H1 (cell line): ENCODE measurements around the gene SLC4A1. TPM values are rescaled to one million over a fixed set of nuclear protein-coding genes. Genes with fewer than 3 reads are reported as not detected.

Experiments used
- CTCF ChIA-PET: fragments of 300-600 bp; sonication (Branson Sonifier 250); formaldehyde crosslinking; loops from one replicate; lab custom pipeline; 2021; ENCODE audit not compliant: partially characterized antibody; lab: Charles Lee
- POLR2A ChIA-PET: fragments of 300-600 bp; sonication (Branson Sonifier 250); formaldehyde crosslinking; loops from one replicate; lab custom pipeline; 2021; ENCODE audit warnings: inconsistent platforms; ENCODE audit not compliant: partially characterized antibody; lab: Charles Lee
- DNase-seq, 2 experiments: peaks; one replicate each; pipeline versions ENCODE4 v3.0.0 to v3.0.0-alpha.2; 2010 to 2022; ENCODE audit warnings: low spot score in 2 of 2, low read depth in 1 of 2, mixed read lengths in 1 of 2
- FAIRE-seq: peaks from 2 replicates; lab custom pipeline; 2011; peaks lifted over from hg19 to GRCh38; lab: Jason Lieb, UNC
- H2AFZ ChIP-seq: 2 replicates; pipeline ENCODE4 v1.8.1; 2012; ENCODE audit warnings: low read length, inconsistent platforms
- H2AK5ac ChIP-seq: 2 replicates; pipeline ENCODE4 v1.6.1; 2013; ENCODE audit warnings: low read depth, low read length
- H2BK120ac ChIP-seq: replicated peaks from 2 replicates; pipeline ENCODE3; 2013; ENCODE audit warnings: low read depth, low read length, inconsistent platforms
- H2BK12ac ChIP-seq: 2 replicates; pipeline ENCODE4 v1.6.1; 2013; ENCODE audit warnings: low read depth, low read length
- H2BK15ac ChIP-seq: 2 replicates; pipeline ENCODE4 v1.6.1; 2013; ENCODE audit warnings: low read length
- H2BK20ac ChIP-seq: 2 replicates; pipeline ENCODE4 v1.6.1; 2013; ENCODE audit warnings: low read length
- H2BK5ac ChIP-seq: 2 replicates; pipeline ENCODE4 v1.6.1; 2013; ENCODE audit warnings: low read depth, low read length
- H3K14ac ChIP-seq: 2 replicates; pipeline ENCODE4 v1.6.1; 2013; ENCODE audit warnings: inconsistent platforms; ENCODE audit not compliant: insufficient read length
- H3K18ac ChIP-seq: 2 replicates; pipeline ENCODE4 v1.6.1; 2013; ENCODE audit warnings: low read length; ENCODE audit errors: extremely low read depth
- H3K23ac ChIP-seq: 2 replicates; pipeline ENCODE4 v1.6.1; 2013; ENCODE audit warnings: inconsistent platforms; ENCODE audit not compliant: insufficient read length
- H3K23me2 ChIP-seq: 2 replicates; pipeline ENCODE4 v1.6.1; 2013; ENCODE audit warnings: low read depth, low read length
- H3K27ac ChIP-seq: 2 replicates; pipeline ENCODE4 v1.6.1; 2011; ENCODE audit warnings: low read depth, low read length, inconsistent platforms
- H3K27me3 ChIP-seq, 4 experiments: replicated peaks in 1 of 4; 1 replicate in 1 of 4; 2 replicates in 3 of 4; pipeline versions ENCODE4 v1.6.1 to v1.8.1; 2011 to 2013; ENCODE audit warnings: low read length in 3 of 4, mild to moderate bottlenecking in 3 of 4, inconsistent platforms in 2 of 4, mixed read lengths in 2 of 4, moderate library complexity in 1 of 4; ENCODE audit not compliant: control insufficient read depth in 3 of 4, insufficient read depth in 3 of 4; ENCODE audit errors: extremely low read depth in 1 of 4
- H3K36me3 ChIP-seq, 4 experiments: 2 replicates each; pipeline versions ENCODE4 v1.6.1 to v1.8.1; 2011 to 2013; ENCODE audit warnings: mild to moderate bottlenecking in 4 of 4, low read length in 3 of 4, moderate library complexity in 2 of 4, control low read depth in 1 of 4, inconsistent platforms in 1 of 4; ENCODE audit not compliant: insufficient read depth in 4 of 4, control insufficient read depth in 2 of 4
- H3K4ac ChIP-seq: replicated peaks from 2 replicates; pipeline ENCODE3; 2013; ENCODE audit warnings: low read length, low read depth, mixed read lengths, inconsistent platforms; ENCODE audit not compliant: insufficient read length
- H3K4me1 ChIP-seq, 4 experiments: replicated peaks in 1 of 4; 1 replicate in 1 of 4; 2 replicates in 3 of 4; pipeline versions ENCODE4 v1.6.1 to v1.8.1; 2011 to 2013; ENCODE audit warnings: low read length in 3 of 4, inconsistent platforms in 2 of 4, mixed read lengths in 1 of 4; ENCODE audit not compliant: insufficient read depth in 4 of 4, control insufficient read depth in 3 of 4
- H3K4me2 ChIP-seq, 2 experiments: 2 replicates each; pipeline versions ENCODE4 v1.6.1 to v1.8.1; 2011 to 2013; ENCODE audit warnings: low read depth in 2 of 2, low read length in 2 of 2, control low read depth in 1 of 2, inconsistent platforms in 1 of 2, mild to moderate bottlenecking in 1 of 2; ENCODE audit not compliant: insufficient read depth in 1 of 2
- H3K4me3 ChIP-seq, 4 experiments: fragments of 200-600, 300-600 bp in 1 of 4; sonication (generic), shearing (Covaris generic), sonication (Bioruptor Twin) in 1 of 4; 2 replicates each; pipeline versions ENCODE4 v1.5.1 to v1.8.1; 2011 to 2016; ENCODE audit warnings: low read length in 4 of 4, low read depth in 3 of 4, control low read depth in 2 of 4, inconsistent platforms in 2 of 4, mild to moderate bottlenecking in 2 of 4, mixed read lengths in 1 of 4, moderate library complexity in 1 of 4; ENCODE audit not compliant: insufficient read depth in 2 of 4; ENCODE audit errors: extremely low read depth in 1 of 4
- H3K56ac ChIP-seq: replicated peaks from 2 replicates; pipeline ENCODE3; 2013; ENCODE audit warnings: low read depth, mild to moderate bottlenecking, mixed read lengths, low read length, inconsistent platforms; ENCODE audit not compliant: insufficient read length
- H3K79me1 ChIP-seq: 2 replicates; pipeline ENCODE4 v1.6.1; 2013; ENCODE audit warnings: low read depth, low read length, control low read depth
- H3K79me2 ChIP-seq, 2 experiments: 2 replicates each; pipeline versions ENCODE4 v1.6.1 to v1.8.1; 2012 to 2013; ENCODE audit warnings: low read length in 2 of 2, mild to moderate bottlenecking in 2 of 2, inconsistent platforms in 1 of 2; ENCODE audit not compliant: insufficient read depth in 2 of 2, control insufficient read depth in 1 of 2
- H3K9ac ChIP-seq, 4 experiments: replicated peaks in 1 of 4; 1 replicate in 1 of 4; 2 replicates in 3 of 4; pipeline versions ENCODE4 v1.6.1 to v1.8.1; 2011 to 2013; ENCODE audit warnings: low read depth in 3 of 4, low read length in 3 of 4, control low read depth in 2 of 4, mild to moderate bottlenecking in 2 of 4, moderate library complexity in 2 of 4, inconsistent platforms in 1 of 4; ENCODE audit errors: extremely low read depth in 1 of 4
- H3K9me3 ChIP-seq, 2 experiments: 2 replicates each; pipeline versions ENCODE4 v1.6.1 to v1.8.1; 2012 to 2013; ENCODE audit warnings: mild to moderate bottlenecking in 2 of 2, moderate library complexity in 2 of 2, control low read depth in 1 of 2, inconsistent platforms in 1 of 2, low read depth in 1 of 2, low read length in 1 of 2, mixed read lengths in 1 of 2; ENCODE audit not compliant: insufficient read depth in 2 of 2
- H4K20me1 ChIP-seq, 2 experiments: replicated peaks in 1 of 2; 2 replicates each; pipeline versions ENCODE3 to v1.8.1; 2011 to 2013; ENCODE audit warnings: inconsistent platforms in 2 of 2, low read length in 2 of 2, mild to moderate bottlenecking in 1 of 2; ENCODE audit not compliant: insufficient read depth in 2 of 2, control insufficient read depth in 1 of 2
- H4K5ac ChIP-seq: 2 replicates; pipeline ENCODE4 v1.6.1; 2013; ENCODE audit warnings: low read length, low read depth, mixed read lengths, inconsistent platforms; ENCODE audit not compliant: insufficient read length
- H4K8ac ChIP-seq: 2 replicates; pipeline ENCODE4 v1.8.0; 2013; ENCODE audit warnings: mild to moderate bottlenecking, moderate library complexity, low read length, inconsistent platforms; ENCODE audit not compliant: insufficient read depth; ENCODE audit errors: extremely low read depth
- H4K91ac ChIP-seq: replicated peaks from 2 replicates; pipeline ENCODE3; 2013; ENCODE audit warnings: low read length, mixed read lengths, inconsistent platforms; ENCODE audit not compliant: insufficient read length
- KDM1A ChIP-seq: fragments of 200-600, 300-600 bp; sonication (generic); IDR thresholded peaks from 2 replicates; pipeline ENCODE4 v1.7.1; 2016; ENCODE audit warnings: mild to moderate bottlenecking, low read length, borderline replicate concordance
- TCF12 ChIP-seq: IDR thresholded peaks from 2 replicates; pipeline ENCODE4 v1.6.1; 2011; ENCODE audit warnings: low read depth, mild to moderate bottlenecking, low read length
- WGBS, 2 experiments: shearing (Covaris generic) in 1 of 2; methylation state at CpG; one replicate each; pipeline versions ENCODE4 v1.1.6 to v1.1.7; 2013 to 2015; ENCODE audit warnings: low lambda C conversion rate in 2 of 2, mixed read lengths in 2 of 2, inconsistent platforms in 1 of 2, low coverage in 1 of 2, missing lambda C conversion rate in 1 of 2; ENCODE audit not compliant: insufficient replicate concordance in 2 of 2, insufficient coverage in 1 of 2, insufficient read length in 1 of 2; ENCODE audit errors: extremely low coverage in 1 of 2, missing lambda C conversion rate in 1 of 2; 5-methylcytosine and 5-hydroxymethylcytosine counted together
- polyA plus RNA-seq, 7 experiments: library from polyadenylated mRNA; depleted of rRNA in 3 of 7; stranded (reverse) in 5 of 7; unstranded in 2 of 7; fragments of >200 nt in 5 of 7; fragments of 200-250 nt in 2 of 7; gene quantifications; 1 replicate in 5 of 7; 2 replicates in 1 of 7; 4 replicates in 1 of 7; pipeline versions ENCODE4 v1.2.1 to v1.2.3, GENCODE V29; 2011 to 2013; ENCODE audit warnings: missing spikeins in 2 of 7, mixed read lengths in 2 of 7
- total RNA-seq: library from RNA; stranded (reverse); fragmentation: NEBNext Ultra II Directional; extraction: Animal tissue kit (Norgen Biotek cat#: 25700); gene quantifications from 2 replicates; pipeline ENCODE4 v1.2.1, GENCODE V29; 2021

The SLC4A1 gene
- total and polyA plus RNA-seq, 2 of the 8 experiments (the other 6 are each of a cell fraction or from before 2014, with no cell fraction given) = 0.08 TPM; not detected in 1

- H3K4ac ChIP-seq = no peak overlapping the region
- H3K36me3 ChIP-seq = no peaks in the 10 kb centered on the region
- no peak overlapping the region; the same call in 1 of the 2 replicates for H4K8ac ChIP-seq
- H3K9ac ChIP-seq = no peak overlapping the region
- no peak overlapping the region for H2BK5ac ChIP-seq
- H3K9me3 ChIP-seq = no peaks in the 10 kb centered on the region
- H3K23me2 ChIP-seq = peaks cover 4% of the 10 kb centered on the region; the same call in 1 of the 2 replicates
- FAIRE-seq = no peak
- H3K23ac ChIP-seq = no peak overlapping the region
- H3K4me1 ChIP-seq = peaks cover 0 to 2% (median 0%) of the 10 kb centered on the region in 4 experiments; a peak in 1 of 7 replicates
- H3K14ac ChIP-seq = no peak overlapping the region
- TF ChIP-seq KDM1A (no peak), TCF12 (no peak)
- no peak overlapping the region for H3K27ac ChIP-seq
- WGBS, 2 experiments = 86% methylated on average over 10 of the region's 10 CpGs; no CpG with 5 or more reads in 1 of the 2 experiments
- H2BK120ac ChIP-seq = no peak overlapping the region
- H4K91ac ChIP-seq = no peak overlapping the region
- no peak overlapping the region for H2BK12ac ChIP-seq
- no peaks in the 10 kb centered on the region for H3K79me1 ChIP-seq
- ChIA-PET CTCF (interaction anchor here (0.8 to 1.3 kb wide), 3 partner anchors 45 to 176 kb away, joined by 3 to 4 read pairs (median 3); no protein-coding TSS in a partner anchor), POLR2A (interaction anchor here (1.0 to 1.3 kb wide), 2 partner anchors 40 to 63 kb away, joined by 3 read pairs; no protein-coding TSS in a partner anchor)
- no peak overlapping the region for H2AFZ ChIP-seq
- no peak overlapping the region for H3K56ac ChIP-seq
- H2BK20ac ChIP-seq = no peak overlapping the region
- H4K20me1 ChIP-seq = no peaks in the 10 kb centered on the region
- no peak overlapping the region for H2BK15ac ChIP-seq
- no peaks in the 10 kb centered on the region for H3K27me3 ChIP-seq
- H4K5ac ChIP-seq = no peak overlapping the region
- no peak overlapping the region for H3K4me3 ChIP-seq
- no peak overlapping the region for H3K4me2 ChIP-seq
- no peaks in the 10 kb centered on the region for H3K79me2 ChIP-seq
- no peak for DNase-seq
- H3K18ac ChIP-seq = no peak overlapping the region
- no peak overlapping the region for H2AK5ac ChIP-seq
Measured at GRCh38 chr17:44254361-44255095, 13.4 kb downstream of the SLC4A1 start.
